HepG2 (cell line): Measurements from ENCODE around the gene ANKRD11. TPM values are rescaled to one million over a fixed set of nuclear protein-coding genes. Genes with fewer than 3 reads are reported as not detected.

Source experiments
- EED ChIP-seq: sonication (generic); formaldehyde crosslinking; IDR thresholded peaks from 2 replicates; pipeline ENCODE4 v1.5.0; 2020; ENCODE audit warnings: mild to moderate bottlenecking, missing genetic modification reagents
- GATAD1 ChIP-seq: IDR thresholded peaks from 2 replicates; pipeline ENCODE4 v1.6.1; 2016; ENCODE audit warnings: missing genetic modification reagents, missing compliant biosample characterization
- HES4 ChIP-seq: sonication (generic); formaldehyde crosslinking; IDR thresholded peaks from 2 replicates; pipeline ENCODE4 v1.9.0; 2021; ENCODE audit warnings: mild to moderate bottlenecking, missing genetic modification reagents, borderline replicate concordance
- KMT2B ChIP-seq: IDR thresholded peaks from 2 replicates; pipeline ENCODE4 v1.6.1; 2016; ENCODE audit warnings: missing genetic modification reagents, missing compliant biosample characterization
- MED8 ChIP-seq: sonication (generic); formaldehyde crosslinking; IDR thresholded peaks from 2 replicates; pipeline ENCODE4 v1.8.1; 2023; ENCODE audit warnings: mild to moderate bottlenecking, missing genetic modification reagents; ENCODE audit not compliant: insufficient replicate concordance
- MYC ChIP-seq: sonication (generic); formaldehyde crosslinking; IDR thresholded peaks from 2 replicates; pipeline ENCODE4 v1.9.0; 2021; ENCODE audit warnings: missing genetic modification reagents, borderline replicate concordance
- ZNF441 ChIP-seq: sonication (generic); formaldehyde crosslinking; IDR thresholded peaks from 2 replicates; pipeline ENCODE4 v1.7.0; 2021; ENCODE audit warnings: missing genetic modification reagents, borderline replicate concordance
- ZNF75D ChIP-seq: sonication (generic); formaldehyde crosslinking; IDR thresholded peaks from 2 replicates; pipeline ENCODE4 v1.8.1; 2023; ENCODE audit warnings: missing genetic modification reagents, mild to moderate bottlenecking, borderline replicate concordance
- polyA plus RNA-seq, 8 experiments: library from polyadenylated mRNA; depleted of rRNA in 3 of 8; stranded (reverse) in 7 of 8; unstranded in 1 of 8; fragments of >200 nt; fragmentation: Illumina TruSeq in 4 of 8; extraction: Trizol in 4 of 8; gene quantifications; 2 replicates each; pipeline versions ENCODE4 v1.2.1 to v1.2.3, GENCODE V29; 2011 to 2016; ENCODE audit warnings: low read depth in 4 of 8, missing spikeins in 1 of 8, mixed read lengths in 1 of 8; ENCODE audit not compliant: insufficient read depth in 1 of 8
- total RNA-seq, 5 experiments: library from RNA; depleted of rRNA; stranded (reverse); fragments of >200 nt; fragmentation: Illumina TruSeq; extraction: Trizol; gene quantifications; 2 replicates each; pipeline ENCODE4 v1.2.3, GENCODE V29; 2016; ENCODE audit warnings: low read depth in 1 of 5
- TF ChIP-seq, protein P1 (sequence below), 2 experiments: sonication (generic) in 1 of 2; formaldehyde crosslinking in 1 of 2; IDR thresholded peaks; 2 replicates each; pipeline versions ENCODE4 v1.6.1 to v1.9.0; 2014 to 2022; ENCODE audit warnings: antibody characterized with exemption in 1 of 2, borderline replicate concordance in 1 of 2, inconsistent platforms in 1 of 2, low read depth in 1 of 2, missing genetic modification reagents in 1 of 2
- TF ChIP-seq, protein P2 (sequence below): sonication (generic); formaldehyde crosslinking; IDR thresholded peaks from 2 replicates; pipeline ENCODE4 v1.5.1; 2020; ENCODE audit warnings: missing genetic modification reagents, mild to moderate bottlenecking, borderline replicate concordance
- TF ChIP-seq, protein P3 (sequence below): sonication (generic); formaldehyde crosslinking; IDR thresholded peaks from 2 replicates; pipeline ENCODE4 v1.5.1; 2020; ENCODE audit warnings: missing genetic modification reagents, mild to moderate bottlenecking, borderline replicate concordance
- TF ChIP-seq, protein P4 (sequence below): sonication (generic); formaldehyde crosslinking; IDR thresholded peaks from 2 replicates; pipeline ENCODE4 v1.4.0; 2020; ENCODE audit warnings: mild to moderate bottlenecking, missing genetic modification reagents
- TF ChIP-seq, protein P5 (sequence below): sonication (generic); formaldehyde crosslinking; IDR thresholded peaks from 2 replicates; pipeline ENCODE4 v1.4.0; 2020; ENCODE audit warnings: low read depth, mild to moderate bottlenecking, missing genetic modification reagents

The ANKRD11 gene
- total and polyA plus RNA-seq, 2 of the 13 experiments (the other 11 are each of a cell fraction or from before 2014, with no cell fraction given): 21.4 to 38.4 TPM

DNA sequence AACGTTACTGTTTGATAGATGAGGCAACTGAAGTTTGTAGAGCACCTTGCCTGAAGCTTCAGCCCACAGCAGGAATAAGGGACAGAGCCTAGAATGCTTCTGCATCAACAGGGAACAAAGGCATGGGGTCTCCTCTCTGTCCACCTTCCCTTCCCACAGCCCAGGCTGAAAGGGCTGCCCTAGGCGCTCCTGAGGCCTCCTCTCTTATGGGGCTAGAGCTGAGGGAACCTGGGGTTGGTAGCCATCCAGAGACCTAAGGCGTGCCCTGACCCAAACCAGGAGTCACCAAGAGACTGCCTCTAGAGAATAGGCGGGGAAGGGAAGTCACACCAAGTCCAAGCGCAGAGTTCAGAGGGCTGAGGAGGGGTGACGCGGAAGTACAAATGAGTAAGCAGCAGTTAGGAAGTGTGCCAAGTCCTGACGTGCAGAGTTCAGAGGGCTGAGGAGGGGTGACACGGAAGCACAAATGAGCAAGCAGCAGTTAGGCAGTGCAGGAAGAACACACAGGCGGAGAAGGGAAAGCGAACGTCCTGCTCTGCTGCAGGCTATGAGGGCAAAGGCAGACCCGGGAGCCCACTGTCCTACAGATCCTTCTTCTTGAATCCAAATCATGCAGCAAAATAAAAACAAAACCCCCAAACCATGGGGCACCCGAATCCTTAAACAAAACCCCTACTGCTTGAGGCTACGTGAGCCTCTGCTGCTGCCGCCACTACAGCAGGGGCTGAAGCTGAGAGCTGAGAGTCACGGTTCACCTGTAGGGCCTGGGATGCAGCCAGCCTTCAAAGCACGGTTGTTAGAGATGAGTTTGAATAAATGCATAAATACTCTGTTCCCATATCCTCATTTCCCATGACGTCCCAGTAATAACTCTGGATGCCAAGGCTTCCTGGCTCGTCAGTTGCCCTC, 15.1 kb upstream of the ANKRD11 start (continued):
- TF ChIP-seq, protein P1, sequence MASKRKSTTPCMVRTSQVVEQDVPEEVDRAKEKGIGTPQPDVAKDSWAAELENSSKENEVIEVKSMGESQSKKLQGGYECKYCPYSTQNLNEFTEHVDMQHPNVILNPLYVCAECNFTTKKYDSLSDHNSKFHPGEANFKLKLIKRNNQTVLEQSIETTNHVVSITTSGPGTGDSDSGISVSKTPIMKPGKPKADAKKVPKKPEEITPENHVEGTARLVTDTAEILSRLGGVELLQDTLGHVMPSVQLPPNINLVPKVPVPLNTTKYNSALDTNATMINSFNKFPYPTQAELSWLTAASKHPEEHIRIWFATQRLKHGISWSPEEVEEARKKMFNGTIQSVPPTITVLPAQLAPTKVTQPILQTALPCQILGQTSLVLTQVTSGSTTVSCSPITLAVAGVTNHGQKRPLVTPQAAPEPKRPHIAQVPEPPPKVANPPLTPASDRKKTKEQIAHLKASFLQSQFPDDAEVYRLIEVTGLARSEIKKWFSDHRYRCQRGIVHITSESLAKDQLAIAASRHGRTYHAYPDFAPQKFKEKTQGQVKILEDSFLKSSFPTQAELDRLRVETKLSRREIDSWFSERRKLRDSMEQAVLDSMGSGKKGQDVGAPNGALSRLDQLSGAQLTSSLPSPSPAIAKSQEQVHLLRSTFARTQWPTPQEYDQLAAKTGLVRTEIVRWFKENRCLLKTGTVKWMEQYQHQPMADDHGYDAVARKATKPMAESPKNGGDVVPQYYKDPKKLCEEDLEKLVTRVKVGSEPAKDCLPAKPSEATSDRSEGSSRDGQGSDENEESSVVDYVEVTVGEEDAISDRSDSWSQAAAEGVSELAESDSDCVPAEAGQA (IDR thresholded peaks at IDR 0.05; ENCODE audit: low read depth): peak; percentile 88
- TF ChIP-seq, protein P1 (CRISPR knock-in tag; IDR thresholded peaks at IDR 0.05; ENCODE audit: borderline replicate concordance): no peak; the same call in 1 of the 2 replicates
- TF ChIP-seq KMT2B (peak; percentile 81), HES4 (CRISPR knock-in tag) (peak; percentile 73; the same call in 1 of the 2 replicates), MED8 (CRISPR knock-in tag) (peak; percentile 84), ZNF441 (0 out of 2 replicates have a peak, but pooled peaks have one; percentile 82), ZNF75D (CRISPR knock-in tag) (no peak), GATAD1 (CRISPR knock-in tag) (peak; percentile 87), MYC (peak; percentile 82; the same call in 1 of the 2 replicates), EED (CRISPR knock-in tag) (peak; percentile 63; the same call in 1 of the 2 replicates)
- TF ChIP-seq, protein P2, sequence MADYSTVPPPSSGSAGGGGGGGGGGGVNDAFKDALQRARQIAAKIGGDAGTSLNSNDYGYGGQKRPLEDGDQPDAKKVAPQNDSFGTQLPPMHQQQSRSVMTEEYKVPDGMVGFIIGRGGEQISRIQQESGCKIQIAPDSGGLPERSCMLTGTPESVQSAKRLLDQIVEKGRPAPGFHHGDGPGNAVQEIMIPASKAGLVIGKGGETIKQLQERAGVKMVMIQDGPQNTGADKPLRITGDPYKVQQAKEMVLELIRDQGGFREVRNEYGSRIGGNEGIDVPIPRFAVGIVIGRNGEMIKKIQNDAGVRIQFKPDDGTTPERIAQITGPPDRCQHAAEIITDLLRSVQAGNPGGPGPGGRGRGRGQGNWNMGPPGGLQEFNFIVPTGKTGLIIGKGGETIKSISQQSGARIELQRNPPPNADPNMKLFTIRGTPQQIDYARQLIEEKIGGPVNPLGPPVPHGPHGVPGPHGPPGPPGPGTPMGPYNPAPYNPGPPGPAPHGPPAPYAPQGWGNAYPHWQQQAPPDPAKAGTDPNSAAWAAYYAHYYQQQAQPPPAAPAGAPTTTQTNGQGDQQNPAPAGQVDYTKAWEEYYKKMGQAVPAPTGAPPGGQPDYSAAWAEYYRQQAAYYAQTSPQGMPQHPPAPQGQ (CRISPR knock-in tag): no peak
- TF ChIP-seq, protein P3, sequence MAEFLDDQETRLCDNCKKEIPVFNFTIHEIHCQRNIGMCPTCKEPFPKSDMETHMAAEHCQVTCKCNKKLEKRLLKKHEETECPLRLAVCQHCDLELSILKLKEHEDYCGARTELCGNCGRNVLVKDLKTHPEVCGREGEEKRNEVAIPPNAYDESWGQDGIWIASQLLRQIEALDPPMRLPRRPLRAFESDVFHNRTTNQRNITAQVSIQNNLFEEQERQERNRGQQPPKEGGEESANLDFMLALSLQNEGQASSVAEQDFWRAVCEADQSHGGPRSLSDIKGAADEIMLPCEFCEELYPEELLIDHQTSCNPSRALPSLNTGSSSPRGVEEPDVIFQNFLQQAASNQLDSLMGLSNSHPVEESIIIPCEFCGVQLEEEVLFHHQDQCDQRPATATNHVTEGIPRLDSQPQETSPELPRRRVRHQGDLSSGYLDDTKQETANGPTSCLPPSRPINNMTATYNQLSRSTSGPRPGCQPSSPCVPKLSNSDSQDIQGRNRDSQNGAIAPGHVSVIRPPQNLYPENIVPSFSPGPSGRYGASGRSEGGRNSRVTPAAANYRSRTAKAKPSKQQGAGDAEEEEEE (CRISPR knock-in tag): peak; percentile 94; the same call in 1 of the 2 replicates
- TF ChIP-seq, protein P4, sequence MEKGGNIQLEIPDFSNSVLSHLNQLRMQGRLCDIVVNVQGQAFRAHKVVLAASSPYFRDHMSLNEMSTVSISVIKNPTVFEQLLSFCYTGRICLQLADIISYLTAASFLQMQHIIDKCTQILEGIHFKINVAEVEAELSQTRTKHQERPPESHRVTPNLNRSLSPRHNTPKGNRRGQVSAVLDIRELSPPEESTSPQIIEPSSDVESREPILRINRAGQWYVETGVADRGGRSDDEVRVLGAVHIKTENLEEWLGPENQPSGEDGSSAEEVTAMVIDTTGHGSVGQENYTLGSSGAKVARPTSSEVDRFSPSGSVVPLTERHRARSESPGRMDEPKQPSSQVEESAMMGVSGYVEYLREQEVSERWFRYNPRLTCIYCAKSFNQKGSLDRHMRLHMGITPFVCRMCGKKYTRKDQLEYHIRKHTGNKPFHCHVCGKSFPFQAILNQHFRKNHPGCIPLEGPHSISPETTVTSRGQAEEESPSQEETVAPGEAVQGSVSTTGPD (CRISPR knock-in tag): peak; percentile 82
- TF ChIP-seq, protein P5, sequence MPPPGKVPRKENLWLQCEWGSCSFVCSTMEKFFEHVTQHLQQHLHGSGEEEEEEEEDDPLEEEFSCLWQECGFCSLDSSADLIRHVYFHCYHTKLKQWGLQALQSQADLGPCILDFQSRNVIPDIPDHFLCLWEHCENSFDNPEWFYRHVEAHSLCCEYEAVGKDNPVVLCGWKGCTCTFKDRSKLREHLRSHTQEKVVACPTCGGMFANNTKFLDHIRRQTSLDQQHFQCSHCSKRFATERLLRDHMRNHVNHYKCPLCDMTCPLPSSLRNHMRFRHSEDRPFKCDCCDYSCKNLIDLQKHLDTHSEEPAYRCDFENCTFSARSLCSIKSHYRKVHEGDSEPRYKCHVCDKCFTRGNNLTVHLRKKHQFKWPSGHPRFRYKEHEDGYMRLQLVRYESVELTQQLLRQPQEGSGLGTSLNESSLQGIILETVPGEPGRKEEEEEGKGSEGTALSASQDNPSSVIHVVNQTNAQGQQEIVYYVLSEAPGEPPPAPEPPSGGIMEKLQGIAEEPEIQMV (CRISPR knock-in tag): peak; percentile 90
